ENCODE measurements around the gene REM2.

REM2 gene

DNA sequence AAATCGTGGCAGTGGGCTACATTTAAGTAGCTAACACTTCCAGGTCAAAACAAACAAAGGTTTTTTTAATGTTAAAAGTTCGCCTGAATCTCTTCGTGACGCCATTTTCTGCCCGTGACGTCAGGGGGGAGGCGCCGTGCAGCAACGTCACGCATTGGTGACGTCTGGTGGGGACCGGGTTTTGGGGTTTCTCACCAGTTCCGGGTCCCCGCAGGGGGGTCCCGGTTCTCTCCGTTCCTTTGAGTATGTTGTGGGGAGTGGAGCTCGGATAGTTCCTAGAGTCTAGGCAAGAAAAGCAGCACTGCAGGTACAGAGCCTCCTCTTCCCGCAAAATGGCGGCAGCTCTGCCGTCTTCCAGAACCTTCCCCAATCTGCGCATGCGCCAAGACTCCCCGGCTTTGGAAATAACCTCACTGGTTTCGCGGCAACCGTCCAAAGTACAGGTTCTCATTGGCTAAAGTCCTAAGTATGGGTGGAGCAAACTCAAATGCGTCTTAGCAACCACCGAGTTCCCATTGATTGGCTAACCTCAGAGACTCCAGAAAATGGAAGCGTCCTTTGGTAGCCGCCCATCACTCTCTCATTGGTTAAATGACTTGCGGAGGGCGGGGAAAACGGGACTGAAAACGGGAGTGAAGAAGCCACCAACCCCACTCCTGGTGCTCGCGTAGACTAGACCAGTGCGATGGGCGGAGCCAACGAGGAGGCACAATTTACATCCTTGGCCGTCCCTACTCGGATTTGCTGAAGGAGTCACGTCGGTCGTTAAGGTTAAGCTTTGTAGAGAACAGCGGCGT lies 36.0 kb downstream of the REM2 start, which contains the start of gene RBM23:
TSS of gene RBM23 (minus strand) at position 346 of the 797 bp plus-strand sequence.
- DNase-seq (ENCODE audit: low spot score) = peak; percentile 89
- TF ChIP-seq CTCF (IDR thresholded peaks at IDR 0.05; ENCODE audit: extremely low read depth, missing control alignments) = no peak

DNA sequence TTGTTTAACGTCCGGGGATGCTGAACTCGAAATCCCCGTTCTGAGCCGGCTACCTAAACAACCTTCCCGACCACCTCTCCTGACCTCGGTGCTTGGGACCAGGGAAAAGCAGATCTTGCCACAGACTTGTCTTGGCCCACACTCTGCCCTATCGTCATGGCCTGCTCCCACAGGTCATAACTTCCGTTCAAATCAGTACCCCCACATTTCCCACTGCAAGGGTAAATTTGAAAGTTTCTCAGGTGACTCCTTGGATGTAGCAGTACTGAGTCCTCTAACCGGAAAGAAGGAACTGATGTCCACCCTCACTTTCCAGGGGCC lies 36.5 kb downstream of the REM2 start:
- TF ChIP-seq CTCF (IDR thresholded peaks at IDR 0.05; ENCODE audit: extremely low read depth, missing control alignments) = no peak
- DNase-seq (ENCODE audit: low spot score) = no peak

- no peak for DNase-seq (ENCODE audit: low spot score)
- TF ChIP-seq CTCF (IDR thresholded peaks at IDR 0.05; ENCODE audit: extremely low read depth, missing control alignments) = no peak
Observed at GRCh38 chr14:22920697-22921096, 37.7 kb downstream of the REM2 start.

GRCh38 chr14:22922294-22922693 lies 39.3 kb downstream of the REM2 start:
- TF ChIP-seq CTCF (IDR thresholded peaks at IDR 0.05; ENCODE audit: extremely low read depth, missing control alignments) = no peak
- DNase-seq (ENCODE audit: low spot score) = no peak

GRCh38 chr14:22923746-22924145 lies 40.7 kb downstream of the REM2 start:
- TF ChIP-seq CTCF (IDR thresholded peaks at IDR 0.05; ENCODE audit: extremely low read depth, missing control alignments) = no peak
- DNase-seq (ENCODE audit: low spot score) = no peak

DNA sequence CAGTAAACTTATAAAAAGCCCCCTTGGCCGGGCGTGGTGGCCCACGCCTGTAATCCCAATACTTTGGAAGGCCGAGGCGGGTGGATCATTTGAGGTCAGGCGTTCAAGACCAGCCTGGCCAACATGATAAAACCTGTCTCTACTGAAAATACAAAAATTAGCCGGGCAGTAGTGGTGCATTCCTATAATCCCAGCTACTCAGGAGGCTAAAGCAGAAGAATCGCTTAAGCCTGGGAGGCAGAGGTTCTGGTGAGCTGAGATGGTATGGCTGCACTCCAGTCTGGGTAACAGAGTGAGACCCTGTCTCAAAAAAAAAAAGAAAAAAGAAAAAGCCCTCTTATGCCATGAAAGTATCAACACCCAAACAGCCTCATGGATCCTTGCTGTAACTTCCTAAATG lies 42.5 kb downstream of the REM2 start:
- DNase-seq (ENCODE audit: low spot score) = no peak
- no peak for TF ChIP-seq CTCF (IDR thresholded peaks at IDR 0.05; ENCODE audit: extremely low read depth, missing control alignments)

GRCh38 chr14:22926316-22926715 lies 43.3 kb downstream of the REM2 start:
- no peak for DNase-seq (ENCODE audit: low spot score)
- no peak for TF ChIP-seq CTCF (IDR thresholded peaks at IDR 0.05; ENCODE audit: extremely low read depth, missing control alignments)
